NCI-H748 (cell line): ENCODE measurements around the gene SNRPE.

ENCODE experiments used
- DNase-seq: peaks from one replicate; lab custom pipeline; 2025; ENCODE audit not compliant: unreplicated experiment; lab: John Stamatoyannopoulos, UW

SNRPE gene

DNA sequence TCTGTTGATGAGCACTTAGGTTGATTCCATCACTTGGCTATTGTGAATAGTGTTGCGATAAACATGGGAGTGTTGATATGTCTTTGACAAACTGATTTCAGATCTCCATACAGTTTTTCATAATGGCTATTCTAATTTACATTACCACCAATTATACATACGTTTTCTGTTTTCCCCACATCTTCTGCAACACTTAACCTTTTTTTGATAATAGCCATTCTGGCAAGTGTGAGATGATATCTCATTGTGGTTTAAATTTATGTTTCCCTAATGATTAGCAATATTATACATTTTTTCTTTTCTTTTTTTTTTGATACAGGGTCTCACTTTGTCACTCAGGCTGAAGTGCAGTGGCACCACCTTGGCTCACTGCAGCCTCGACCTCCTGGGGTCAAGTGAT lies 17.0 kb downstream of the SNRPE start:
- no peak for DNase-seq

DNA sequence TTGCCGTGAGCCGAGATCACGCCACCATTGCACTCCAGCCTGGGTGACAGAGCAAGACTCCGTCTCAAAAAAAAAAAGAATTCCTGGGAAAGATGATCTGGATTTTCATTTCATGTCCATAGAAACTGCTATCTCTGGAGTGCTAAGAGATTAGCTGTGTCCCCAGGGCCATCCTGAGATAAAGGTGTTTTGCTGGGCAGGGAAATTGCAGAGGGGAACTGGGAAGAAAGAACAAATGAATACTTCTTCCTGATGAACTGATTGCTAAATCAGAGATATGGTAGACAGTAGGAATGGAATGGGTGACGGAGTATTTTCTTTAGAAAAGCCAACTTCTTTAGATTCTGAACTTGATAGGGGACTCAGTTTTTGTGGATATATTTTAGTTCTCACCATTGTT lies 19.2 kb downstream of the SNRPE start:
- no peak for DNase-seq

- DNase-seq = no peak
Measured at GRCh38 chr1:203888807-203889251, 27.4 kb downstream of the SNRPE start.

- DNase-seq = no peak
Measured at GRCh38 chr1:203891950-203892349, 30.6 kb downstream of the SNRPE start.

DNA sequence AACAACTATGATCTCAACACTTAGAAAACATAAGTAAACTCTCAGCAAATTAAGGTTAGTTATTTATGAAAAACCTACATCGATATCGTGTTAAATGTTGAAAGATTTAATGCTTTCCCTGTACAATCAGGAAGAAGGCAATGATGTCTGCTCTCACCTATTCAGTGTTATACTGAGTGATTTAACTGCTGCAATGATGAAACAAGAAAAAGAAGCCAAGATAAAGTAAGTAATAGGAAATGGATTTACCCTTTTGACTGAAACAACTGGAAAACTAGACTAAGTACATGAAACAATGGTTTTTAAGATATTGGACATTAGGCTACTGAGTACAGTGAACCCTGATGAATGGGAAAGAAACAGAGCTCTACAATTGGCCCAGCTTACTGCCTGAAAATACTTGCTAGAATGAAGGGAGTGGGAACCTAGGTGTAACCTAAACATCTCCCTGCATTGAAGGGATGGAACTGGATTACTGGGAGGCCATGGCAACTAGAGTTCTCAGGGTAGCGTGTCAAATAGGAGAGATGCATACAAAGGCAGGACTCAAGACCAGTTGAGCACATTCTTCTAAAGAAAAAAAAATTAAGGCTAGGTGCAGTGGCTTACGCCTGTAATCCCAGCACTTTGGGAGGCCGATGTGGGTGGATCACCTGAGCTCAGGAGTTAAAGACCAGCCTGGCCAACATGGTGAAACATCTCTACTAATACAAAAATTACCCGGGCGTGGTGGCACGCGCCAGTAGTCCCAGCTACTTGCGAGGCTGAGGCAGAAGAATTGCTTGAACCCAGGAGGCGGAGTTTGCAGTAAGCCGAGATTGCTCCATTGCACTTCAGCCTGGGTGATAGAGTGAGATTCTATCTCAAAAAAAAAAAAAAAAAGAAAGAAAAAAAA lies 37.3 kb downstream of the SNRPE start:
- no peak for DNase-seq

DNA sequence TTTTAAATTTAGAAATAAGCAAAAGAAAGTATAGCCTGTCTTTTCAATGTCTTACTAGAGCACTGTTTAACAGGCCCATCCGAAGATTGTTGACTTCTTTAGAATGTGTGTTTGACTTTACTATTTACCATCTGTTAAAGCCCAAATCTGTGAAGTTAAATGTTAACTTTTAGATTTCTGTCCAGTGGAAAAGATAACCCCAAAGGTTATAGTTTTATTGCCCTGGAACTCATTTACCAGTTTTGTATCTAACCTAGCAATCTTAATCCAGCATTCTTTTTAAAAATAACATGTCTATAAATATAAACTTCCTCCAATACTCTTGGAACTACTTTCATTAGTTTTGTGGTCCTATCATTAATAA lies 37.9 kb downstream of the SNRPE start:
- no peak for DNase-seq

DNA sequence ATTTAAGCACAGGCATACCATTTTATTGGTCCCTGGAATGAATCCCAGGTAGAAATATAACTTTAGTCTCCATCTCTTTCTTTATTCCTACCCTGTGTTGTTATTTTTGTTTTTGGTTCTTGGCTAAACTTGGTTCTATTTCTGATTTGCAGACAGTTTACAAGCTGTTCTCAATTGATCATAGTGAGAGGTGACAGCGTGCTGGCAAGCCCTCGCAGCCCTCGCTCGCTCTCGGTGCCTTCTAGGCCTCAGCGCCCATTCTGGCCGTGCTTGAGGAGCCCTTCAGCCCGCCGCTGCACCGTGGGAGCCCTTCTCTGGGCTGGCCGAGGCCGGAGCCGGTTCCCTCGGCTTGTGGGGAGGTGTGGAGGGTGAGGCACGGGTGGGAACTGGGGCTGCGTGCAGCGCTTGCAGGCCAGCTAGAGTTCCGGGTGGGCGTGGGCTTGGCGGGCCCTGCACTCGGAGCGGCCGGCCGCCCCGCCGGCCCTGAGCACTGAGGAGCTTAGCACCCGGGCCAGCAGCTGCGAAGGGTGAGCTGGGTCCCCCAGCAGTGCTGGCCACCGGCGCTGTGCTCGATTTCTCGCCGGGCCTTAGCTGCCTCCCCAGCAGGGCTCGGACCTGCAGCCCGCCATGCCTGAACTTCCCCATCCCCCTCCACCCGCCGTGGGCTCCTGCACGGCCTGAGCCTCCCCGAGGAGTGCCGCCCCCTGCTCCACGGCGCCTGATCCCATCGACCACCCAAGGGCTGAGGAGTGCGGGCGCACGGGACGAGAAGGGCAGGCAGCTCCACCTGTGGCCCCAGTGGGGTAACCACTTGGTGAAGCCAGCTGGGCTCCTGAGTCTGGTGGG lies 38.7 kb downstream of the SNRPE start:
- DNase-seq = no peak

DNA sequence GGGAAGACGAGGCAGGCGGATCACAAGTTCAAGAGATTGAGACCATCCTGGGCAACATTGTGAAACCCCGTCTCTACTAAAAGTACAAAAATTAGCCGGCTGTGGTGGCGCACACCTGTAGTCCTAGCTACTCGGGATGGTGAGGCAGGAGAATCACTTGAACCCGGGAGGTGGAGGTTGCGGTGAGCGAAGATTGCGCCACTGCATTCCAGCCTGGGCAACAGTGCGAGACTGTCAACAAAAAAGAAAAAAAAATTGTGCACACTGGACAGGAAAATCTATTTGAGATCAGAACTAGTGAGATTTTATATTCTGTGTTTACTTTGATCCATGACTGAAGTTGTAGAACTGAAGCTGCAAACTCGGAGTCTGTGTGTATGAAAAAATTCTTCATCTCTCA lies 40.2 kb downstream of the SNRPE start:
- no peak for DNase-seq

GRCh38 chr1:203905275-203905674 lies 43.9 kb downstream of the SNRPE start:
- no peak for DNase-seq

DNA sequence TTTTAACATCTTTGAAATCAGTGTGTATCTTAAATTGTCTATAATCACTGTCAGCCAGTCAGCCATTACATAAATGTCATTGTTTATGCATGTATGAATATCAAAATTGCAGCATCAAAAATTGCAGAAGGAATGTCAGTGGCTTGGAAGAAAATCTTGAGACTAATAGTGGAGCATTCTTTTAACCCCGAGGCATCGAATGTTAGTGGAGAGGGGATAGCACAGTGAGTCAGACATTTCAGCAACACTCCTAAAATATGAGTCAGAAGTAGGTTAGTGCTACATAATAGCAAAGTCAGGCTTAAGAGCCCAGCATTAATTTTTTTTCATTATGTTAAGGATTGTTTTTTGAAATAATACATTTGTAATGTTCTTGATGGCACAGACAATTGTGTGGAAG lies 45.5 kb downstream of the SNRPE start:
- no peak for DNase-seq

- DNase-seq = no peak
Measured at GRCh38 chr1:203907901-203908300, 46.5 kb downstream of the SNRPE start.

DNA sequence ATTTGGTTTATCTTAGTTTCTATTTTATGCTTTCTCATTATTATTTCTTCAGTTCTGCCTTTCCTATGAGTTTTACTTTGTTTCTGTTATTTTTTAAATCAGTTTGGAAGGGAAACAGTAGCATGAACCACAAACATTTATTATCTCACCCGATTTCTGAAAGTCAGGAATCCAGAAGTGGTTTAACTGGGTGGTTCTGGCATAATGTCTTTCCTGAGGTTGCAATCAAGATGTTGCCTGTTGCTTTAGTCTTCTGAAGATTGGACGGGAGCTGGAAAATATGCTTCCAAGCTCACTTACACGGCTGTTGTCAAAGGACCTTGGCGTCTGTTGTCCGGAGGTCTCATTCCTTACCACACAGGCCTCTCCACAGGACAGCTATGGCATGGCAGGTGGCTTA lies 50.4 kb downstream of the SNRPE start:
- DNase-seq = no peak

- no peak for DNase-seq
Measured at GRCh38 chr1:203913073-203913521, 51.7 kb downstream of the SNRPE start.

GRCh38 chr1:203914292-203914691 lies 52.9 kb downstream of the SNRPE start:
- no peak for DNase-seq

DNA sequence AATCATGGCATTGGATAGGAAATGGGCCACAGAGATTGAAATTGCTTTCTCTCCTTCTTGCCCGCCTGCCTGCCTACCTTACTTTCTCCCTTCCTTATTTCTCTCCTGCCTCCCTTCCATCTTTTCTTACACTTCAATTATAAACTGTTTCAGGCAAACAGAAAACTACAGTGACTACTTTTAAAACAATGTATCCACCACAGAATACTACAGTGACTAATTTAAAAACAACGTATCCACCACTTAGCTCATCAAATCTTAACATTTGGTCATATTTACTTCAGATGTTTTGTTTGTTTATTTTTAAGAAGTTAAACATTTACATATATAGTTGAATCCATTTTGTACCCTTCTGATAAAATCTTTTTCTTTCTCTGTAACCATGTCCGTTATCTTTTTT lies 54.4 kb downstream of the SNRPE start:
- DNase-seq = no peak

GRCh38 chr1:203916756-203917155 lies 55.4 kb downstream of the SNRPE start:
- no peak for DNase-seq
